Measurements from ENCODE around the gene LYPD6. TPM values are rescaled to one million over a fixed set of nuclear protein-coding genes. Genes with fewer than 3 reads are reported as not detected.

The LYPD6 gene
- total RNA-seq, 1 donor from 2014 or later, result 2.1 TPM

- H3K9me3 ChIP-seq (ENCODE audit: control insufficient read depth in 3 of 3, low read length in 3 of 3), result no peaks in the 10 kb centered on the region
- H3K4me3 ChIP-seq (ENCODE audit: low read length in 3 of 3), result no peak overlapping the region
- H3K4me1 ChIP-seq (ENCODE audit: control insufficient read depth in 3 of 3, insufficient read depth in 3 of 3, low read length in 3 of 3), result no peaks in the 10 kb centered on the region
- H3K9ac ChIP-seq (ENCODE audit: low read depth in 1 of 3, low read length in 3 of 3), result no peak overlapping the region
- no peak overlapping the region for H3K27ac ChIP-seq (ENCODE audit: low read depth, low read length)
- H3K36me3 ChIP-seq (ENCODE audit: control insufficient read depth in 3 of 3, insufficient read depth in 3 of 3, low read length in 3 of 3), result no peaks in the 10 kb centered on the region
- no peaks in the 10 kb centered on the region for H3K27me3 ChIP-seq (ENCODE audit: control insufficient read depth in 3 of 3, insufficient read depth in 3 of 3, low read length in 3 of 3)
Measured at GRCh38 chr2:149420053-149420963, 89.9 kb downstream of the LYPD6 start.

GRCh38 chr2:149421791-149422190 is 91.4 kb downstream of the LYPD6 start:
- H3K9me3 ChIP-seq (ENCODE audit: control insufficient read depth in 3 of 3, low read length in 3 of 3), result no peaks in the 10 kb centered on the region
- H3K36me3 ChIP-seq (ENCODE audit: control insufficient read depth in 3 of 3, insufficient read depth in 3 of 3, low read length in 3 of 3), result no peaks in the 10 kb centered on the region
- no peak overlapping the region for H3K4me3 ChIP-seq (ENCODE audit: low read length in 3 of 3)
- H3K27ac ChIP-seq (ENCODE audit: low read depth, low read length), result no peak overlapping the region
- no peaks in the 10 kb centered on the region for H3K4me1 ChIP-seq (ENCODE audit: control insufficient read depth in 3 of 3, insufficient read depth in 3 of 3, low read length in 3 of 3)
- no peak overlapping the region for H3K9ac ChIP-seq (ENCODE audit: low read depth in 1 of 3, low read length in 3 of 3)
- H3K27me3 ChIP-seq (ENCODE audit: control insufficient read depth in 3 of 3, insufficient read depth in 3 of 3, low read length in 3 of 3), result no peaks in the 10 kb centered on the region

- no peak overlapping the region for H3K4me3 ChIP-seq (ENCODE audit: low read length in 3 of 3)
- H3K27ac ChIP-seq (ENCODE audit: low read depth, low read length), result no peak overlapping the region
- H3K36me3 ChIP-seq (ENCODE audit: control insufficient read depth in 3 of 3, insufficient read depth in 3 of 3, low read length in 3 of 3), result no peaks in the 10 kb centered on the region
- no peaks in the 10 kb centered on the region for H3K27me3 ChIP-seq (ENCODE audit: control insufficient read depth in 3 of 3, insufficient read depth in 3 of 3, low read length in 3 of 3)
- H3K4me1 ChIP-seq (ENCODE audit: control insufficient read depth in 3 of 3, insufficient read depth in 3 of 3, low read length in 3 of 3), result no peaks in the 10 kb centered on the region
- no peaks in the 10 kb centered on the region for H3K9me3 ChIP-seq (ENCODE audit: control insufficient read depth in 3 of 3, low read length in 3 of 3)
- H3K9ac ChIP-seq (ENCODE audit: low read depth in 1 of 3, low read length in 3 of 3), result no peak overlapping the region
Measured at GRCh38 chr2:149422337-149422990, 92.1 kb downstream of the LYPD6 start.

GRCh38 chr2:149422991-149423338 is 92.6 kb downstream of the LYPD6 start:
- no peak overlapping the region for H3K9ac ChIP-seq (ENCODE audit: low read depth in 1 of 3, low read length in 3 of 3)

GRCh38 chr2:149423630-149424029 is 93.2 kb downstream of the LYPD6 start:
- Histone ChIP-seq H3K9me3 (ENCODE audit: control insufficient read depth in 3 of 3, low read length in 3 of 3) (no peaks in the 10 kb centered on the region), H3K27me3 (ENCODE audit: control insufficient read depth in 3 of 3, insufficient read depth in 3 of 3, low read length in 3 of 3) (no peaks in the 10 kb centered on the region), H3K36me3 (ENCODE audit: control insufficient read depth in 3 of 3, insufficient read depth in 3 of 3, low read length in 3 of 3) (no peaks in the 10 kb centered on the region), H3K9ac (ENCODE audit: low read depth in 1 of 3, low read length in 3 of 3) (no peak overlapping the region), H3K4me3 (ENCODE audit: low read length in 3 of 3) (no peak overlapping the region), H3K27ac (ENCODE audit: low read depth, low read length) (no peak overlapping the region), H3K4me1 (ENCODE audit: control insufficient read depth in 3 of 3, insufficient read depth in 3 of 3, low read length in 3 of 3) (no peaks in the 10 kb centered on the region)

More at GRCh38 chr2:149422991-149423338, 92.6 kb downstream of the LYPD6 start:
- Histone ChIP-seq H3K27ac (ENCODE audit: low read depth, low read length) (no peak overlapping the region), H3K36me3 (ENCODE audit: control insufficient read depth in 3 of 3, insufficient read depth in 3 of 3, low read length in 3 of 3) (no peaks in the 10 kb centered on the region), H3K27me3 (ENCODE audit: control insufficient read depth in 3 of 3, insufficient read depth in 3 of 3, low read length in 3 of 3) (no peaks in the 10 kb centered on the region), H3K9me3 (ENCODE audit: control insufficient read depth in 3 of 3, low read length in 3 of 3) (no peaks in the 10 kb centered on the region), H3K4me3 (ENCODE audit: low read length in 3 of 3) (no peak overlapping the region), H3K4me1 (ENCODE audit: control insufficient read depth in 3 of 3, insufficient read depth in 3 of 3, low read length in 3 of 3) (no peaks in the 10 kb centered on the region)

- H3K36me3 ChIP-seq (ENCODE audit: control insufficient read depth in 3 of 3, insufficient read depth in 3 of 3, low read length in 3 of 3), result no peaks in the 10 kb centered on the region
- no peak overlapping the region for H3K9ac ChIP-seq (ENCODE audit: low read depth in 1 of 3, low read length in 3 of 3)
- H3K4me3 ChIP-seq (ENCODE audit: low read length in 3 of 3), result no peak overlapping the region
- H3K9me3 ChIP-seq (ENCODE audit: control insufficient read depth in 3 of 3, low read length in 3 of 3), result peaks cover 0 to 4% (median 3%) of the 10 kb centered on the region in 3 donors
- H3K27me3 ChIP-seq (ENCODE audit: control insufficient read depth in 3 of 3, insufficient read depth in 3 of 3, low read length in 3 of 3), result no peaks in the 10 kb centered on the region
- no peaks in the 10 kb centered on the region for H3K4me1 ChIP-seq (ENCODE audit: control insufficient read depth in 3 of 3, insufficient read depth in 3 of 3, low read length in 3 of 3)
- H3K27ac ChIP-seq (ENCODE audit: low read depth, low read length), result no peak overlapping the region
Measured at GRCh38 chr2:149427387-149427786, 97.0 kb downstream of the LYPD6 start.

GRCh38 chr2:149428783-149429182 is 98.4 kb downstream of the LYPD6 start:
- H3K27me3 ChIP-seq (ENCODE audit: control insufficient read depth in 3 of 3, insufficient read depth in 3 of 3, low read length in 3 of 3), result no peaks in the 10 kb centered on the region
- H3K36me3 ChIP-seq (ENCODE audit: control insufficient read depth in 3 of 3, insufficient read depth in 3 of 3, low read length in 3 of 3), result no peaks in the 10 kb centered on the region
- peaks cover 0 to 4% (median 3%) of the 10 kb centered on the region in 3 donors for H3K9me3 ChIP-seq (ENCODE audit: control insufficient read depth in 3 of 3, low read length in 3 of 3)
- H3K9ac ChIP-seq (ENCODE audit: low read depth in 1 of 3, low read length in 3 of 3), result no peak overlapping the region
- no peaks in the 10 kb centered on the region for H3K4me1 ChIP-seq (ENCODE audit: control insufficient read depth in 3 of 3, insufficient read depth in 3 of 3, low read length in 3 of 3)
- no peak overlapping the region for H3K4me3 ChIP-seq (ENCODE audit: low read length in 3 of 3)
- H3K27ac ChIP-seq (ENCODE audit: low read depth, low read length), result no peak overlapping the region

- Histone ChIP-seq H3K9ac (ENCODE audit: low read depth in 1 of 3, low read length in 3 of 3) (no peak overlapping the region), H3K9me3 (ENCODE audit: control insufficient read depth in 3 of 3, low read length in 3 of 3) (peaks cover 0 to 4% (median 3%) of the 10 kb centered on the region in 3 donors), H3K36me3 (ENCODE audit: control insufficient read depth in 3 of 3, insufficient read depth in 3 of 3, low read length in 3 of 3) (no peaks in the 10 kb centered on the region), H3K4me1 (ENCODE audit: control insufficient read depth in 3 of 3, insufficient read depth in 3 of 3, low read length in 3 of 3) (no peaks in the 10 kb centered on the region), H3K4me3 (ENCODE audit: low read length in 3 of 3) (no peak overlapping the region), H3K27me3 (ENCODE audit: control insufficient read depth in 3 of 3, insufficient read depth in 3 of 3, low read length in 3 of 3) (no peaks in the 10 kb centered on the region), H3K27ac (ENCODE audit: low read depth, low read length) (no peak overlapping the region)
Measured at GRCh38 chr2:149430743-149431736, 100.7 kb downstream of the LYPD6 start.

GRCh38 chr2:149438330-149438960 is 108.1 kb downstream of the LYPD6 start:
- Histone ChIP-seq H3K9ac (ENCODE audit: low read depth in 1 of 3, low read length in 3 of 3) (no peak overlapping the region), H3K36me3 (ENCODE audit: control insufficient read depth in 3 of 3, insufficient read depth in 3 of 3, low read length in 3 of 3) (no peaks in the 10 kb centered on the region), H3K4me1 (ENCODE audit: control insufficient read depth in 3 of 3, insufficient read depth in 3 of 3, low read length in 3 of 3) (no peaks in the 10 kb centered on the region), H3K27me3 (ENCODE audit: control insufficient read depth in 3 of 3, insufficient read depth in 3 of 3, low read length in 3 of 3) (no peaks in the 10 kb centered on the region), H3K9me3 (ENCODE audit: control insufficient read depth in 3 of 3, low read length in 3 of 3) (no peaks in the 10 kb centered on the region), H3K4me3 (ENCODE audit: low read length in 3 of 3) (no peak overlapping the region), H3K27ac (ENCODE audit: low read depth, low read length) (no peak overlapping the region)
